Neural progenitor cell (in vitro differentiated cells): ENCODE data around the gene HEPACAM2.

Source experiments
- EZH2 ChIP-seq: fragments of 200-600 bp; sonication (generic); IDR thresholded peaks from 2 replicates; pipeline ENCODE4 v1.6.1; 2017; ENCODE audit warnings: antibody characterized with exemption, mild to moderate bottlenecking, moderate library complexity
- EZH2phosphoT487 ChIP-seq: fragments of 200-600 bp; sonication (generic); IDR thresholded peaks from 2 replicates; pipeline ENCODE4 v1.6.1; 2017; ENCODE audit warnings: antibody characterized with exemption
- TF ChIP-seq, protein P1 (sequence below): fragments of 200-600 bp; sonication (generic); IDR thresholded peaks from 2 replicates; pipeline ENCODE4 v1.5.1; 2017; ENCODE audit warnings: antibody characterized with exemption, mild to moderate bottlenecking

DNA sequence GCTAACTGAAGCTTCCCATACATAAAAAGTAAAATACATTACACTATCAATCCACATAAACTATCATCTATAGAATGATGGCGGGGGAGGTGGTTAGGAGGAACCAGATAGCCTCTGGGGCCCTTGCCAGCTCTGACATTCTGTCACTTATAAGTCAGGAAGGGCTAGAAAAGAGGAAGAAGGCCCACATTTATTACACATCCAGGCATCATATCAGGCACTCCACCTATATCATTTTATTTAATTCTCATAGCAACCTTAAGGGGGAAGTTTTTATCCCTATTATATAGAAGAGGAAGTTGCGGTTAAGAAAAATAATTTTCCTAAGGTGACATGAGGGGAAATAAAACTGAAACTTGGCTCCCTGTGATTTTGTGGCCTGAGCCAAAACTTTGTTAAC is 29.9 kb downstream of the HEPACAM2 start:
- TF ChIP-seq, protein P1, sequence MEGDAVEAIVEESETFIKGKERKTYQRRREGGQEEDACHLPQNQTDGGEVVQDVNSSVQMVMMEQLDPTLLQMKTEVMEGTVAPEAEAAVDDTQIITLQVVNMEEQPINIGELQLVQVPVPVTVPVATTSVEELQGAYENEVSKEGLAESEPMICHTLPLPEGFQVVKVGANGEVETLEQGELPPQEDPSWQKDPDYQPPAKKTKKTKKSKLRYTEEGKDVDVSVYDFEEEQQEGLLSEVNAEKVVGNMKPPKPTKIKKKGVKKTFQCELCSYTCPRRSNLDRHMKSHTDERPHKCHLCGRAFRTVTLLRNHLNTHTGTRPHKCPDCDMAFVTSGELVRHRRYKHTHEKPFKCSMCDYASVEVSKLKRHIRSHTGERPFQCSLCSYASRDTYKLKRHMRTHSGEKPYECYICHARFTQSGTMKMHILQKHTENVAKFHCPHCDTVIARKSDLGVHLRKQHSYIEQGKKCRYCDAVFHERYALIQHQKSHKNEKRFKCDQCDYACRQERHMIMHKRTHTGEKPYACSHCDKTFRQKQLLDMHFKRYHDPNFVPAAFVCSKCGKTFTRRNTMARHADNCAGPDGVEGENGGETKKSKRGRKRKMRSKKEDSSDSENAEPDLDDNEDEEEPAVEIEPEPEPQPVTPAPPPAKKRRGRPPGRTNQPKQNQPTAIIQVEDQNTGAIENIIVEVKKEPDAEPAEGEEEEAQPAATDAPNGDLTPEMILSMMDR: no peak
- TF ChIP-seq EZH2: no peak
- TF ChIP-seq EZH2phosphoT487: no peak
